ENCODE data around the gene PHC3.
A peak's percentile ranks its signal among the peaks of the same experiment; 100 is the strongest.
"Not testable (repeated sequence)": the region's sequence is repeated elsewhere in the genome, so short reads cannot be mapped to it uniquely, and the experiment has no call there.

Gene PHC3, protein sequence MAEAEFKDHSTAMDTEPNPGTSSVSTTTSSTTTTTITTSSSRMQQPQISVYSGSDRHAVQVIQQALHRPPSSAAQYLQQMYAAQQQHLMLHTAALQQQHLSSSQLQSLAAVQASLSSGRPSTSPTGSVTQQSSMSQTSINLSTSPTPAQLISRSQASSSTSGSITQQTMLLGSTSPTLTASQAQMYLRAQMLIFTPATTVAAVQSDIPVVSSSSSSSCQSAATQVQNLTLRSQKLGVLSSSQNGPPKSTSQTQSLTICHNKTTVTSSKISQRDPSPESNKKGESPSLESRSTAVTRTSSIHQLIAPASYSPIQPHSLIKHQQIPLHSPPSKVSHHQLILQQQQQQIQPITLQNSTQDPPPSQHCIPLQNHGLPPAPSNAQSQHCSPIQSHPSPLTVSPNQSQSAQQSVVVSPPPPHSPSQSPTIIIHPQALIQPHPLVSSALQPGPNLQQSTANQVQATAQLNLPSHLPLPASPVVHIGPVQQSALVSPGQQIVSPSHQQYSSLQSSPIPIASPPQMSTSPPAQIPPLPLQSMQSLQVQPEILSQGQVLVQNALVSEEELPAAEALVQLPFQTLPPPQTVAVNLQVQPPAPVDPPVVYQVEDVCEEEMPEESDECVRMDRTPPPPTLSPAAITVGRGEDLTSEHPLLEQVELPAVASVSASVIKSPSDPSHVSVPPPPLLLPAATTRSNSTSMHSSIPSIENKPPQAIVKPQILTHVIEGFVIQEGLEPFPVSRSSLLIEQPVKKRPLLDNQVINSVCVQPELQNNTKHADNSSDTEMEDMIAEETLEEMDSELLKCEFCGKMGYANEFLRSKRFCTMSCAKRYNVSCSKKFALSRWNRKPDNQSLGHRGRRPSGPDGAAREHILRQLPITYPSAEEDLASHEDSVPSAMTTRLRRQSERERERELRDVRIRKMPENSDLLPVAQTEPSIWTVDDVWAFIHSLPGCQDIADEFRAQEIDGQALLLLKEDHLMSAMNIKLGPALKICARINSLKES

DNA sequence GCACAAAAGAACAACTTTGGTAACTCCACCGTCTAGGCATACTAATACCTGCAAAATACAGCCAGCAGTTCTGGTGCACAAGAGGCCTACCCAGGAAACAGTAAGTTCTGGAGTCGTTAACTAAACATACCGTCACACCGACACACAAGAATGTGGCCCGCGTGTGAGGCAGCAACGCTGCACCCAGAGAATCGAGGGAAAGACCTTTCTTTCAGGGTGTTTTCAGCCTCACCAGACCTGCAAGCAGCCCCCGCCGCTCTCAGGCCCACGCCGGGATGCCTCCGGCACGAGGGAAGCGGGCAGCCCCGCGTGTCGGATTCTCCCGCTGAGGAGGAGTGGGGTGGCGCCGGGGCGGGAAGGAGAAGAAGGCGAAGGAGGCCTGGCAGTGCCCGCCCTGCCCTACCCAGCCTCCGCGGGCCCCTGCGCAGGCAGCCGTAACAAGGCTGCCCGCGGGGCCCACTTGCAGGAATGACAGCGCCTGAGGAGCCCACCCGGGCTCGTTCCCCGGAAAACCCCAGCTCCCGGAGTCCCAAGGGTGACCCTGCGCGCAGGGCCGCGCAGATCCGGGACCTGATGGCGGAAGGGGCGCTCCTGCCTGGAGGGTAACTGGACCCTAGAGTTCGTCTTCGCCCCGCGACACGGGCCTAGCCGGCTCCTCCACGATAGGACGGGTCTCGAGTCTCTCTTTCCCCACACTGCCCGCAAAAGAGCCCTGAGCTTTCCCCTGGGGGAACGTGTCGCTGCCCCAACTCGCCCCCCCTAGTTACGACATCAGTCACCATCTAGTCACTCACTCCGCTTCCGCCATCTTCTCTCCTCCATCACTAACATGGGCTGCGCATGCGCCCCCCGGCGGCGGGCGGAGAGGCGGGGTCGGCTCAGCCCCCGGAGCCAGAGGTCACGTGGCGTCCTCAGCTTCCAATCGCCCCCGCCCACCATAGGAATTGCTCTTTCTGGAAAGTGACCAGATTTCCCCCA, at the start of gene PHC3:
TSS of gene PHC3 (minus strand) at position 826 of the 978 bp plus-strand sequence. CDS start at position 808, 18 bp downstream.
- peak; percentile 91 to 95 for DNase-seq

DNA sequence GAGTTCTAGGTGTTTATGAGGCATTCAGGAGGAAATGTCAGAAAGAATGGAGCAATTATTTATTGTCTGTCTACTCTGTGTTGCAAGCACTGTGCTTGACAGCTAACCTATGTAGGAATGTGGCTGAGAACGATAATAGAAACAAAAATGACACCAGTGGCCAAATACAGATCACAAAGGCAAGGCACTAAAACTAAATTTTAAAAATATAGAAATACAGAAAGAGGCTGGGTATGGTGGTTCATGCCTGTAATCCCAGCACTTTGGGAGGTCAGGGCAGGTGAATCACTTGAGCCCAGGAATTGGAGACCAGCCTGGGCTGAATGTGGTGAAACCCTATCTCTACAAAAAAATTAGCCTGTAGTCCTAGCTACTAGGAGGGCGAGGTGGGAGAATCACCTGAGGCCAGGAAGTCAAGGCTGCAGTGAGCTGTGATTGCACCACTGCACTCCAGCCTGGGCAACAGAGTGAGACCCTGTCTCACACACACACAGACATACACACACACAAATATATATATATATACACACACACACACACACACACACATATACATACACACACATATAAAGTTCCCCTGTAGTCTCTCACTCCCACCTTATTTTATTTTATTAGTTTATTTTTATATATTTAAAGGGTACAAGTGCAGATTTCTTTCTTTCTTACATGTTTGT, 46.7 kb upstream of the PHC3 start:
- DNase-seq, result no peak

DNA sequence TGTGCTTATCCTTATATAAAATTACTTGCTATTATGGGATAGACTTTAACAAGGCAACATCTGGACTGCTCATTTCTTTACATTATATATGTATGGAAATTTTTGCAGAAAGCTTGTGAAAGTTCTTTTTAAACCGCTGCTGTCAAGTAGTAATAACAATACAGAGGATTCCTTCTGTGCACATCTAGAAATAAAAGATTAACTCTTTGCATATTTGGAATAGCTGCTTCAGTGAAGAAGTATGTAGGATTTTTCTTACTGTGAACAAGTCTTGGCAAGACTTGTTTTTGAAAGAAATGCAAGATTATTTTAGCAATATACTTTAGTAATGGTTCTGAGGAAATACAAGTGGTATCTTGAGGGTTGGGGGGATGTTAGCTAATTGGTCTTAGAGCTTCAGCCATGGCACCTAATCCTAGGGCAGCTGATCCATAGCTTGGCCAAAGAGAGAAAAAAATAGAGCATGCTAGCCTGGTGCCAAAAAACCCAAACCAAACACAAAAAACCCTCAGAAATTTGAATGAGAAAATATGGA, 45.0 kb upstream of the PHC3 start:
- DNase-seq, result no peak

DNA sequence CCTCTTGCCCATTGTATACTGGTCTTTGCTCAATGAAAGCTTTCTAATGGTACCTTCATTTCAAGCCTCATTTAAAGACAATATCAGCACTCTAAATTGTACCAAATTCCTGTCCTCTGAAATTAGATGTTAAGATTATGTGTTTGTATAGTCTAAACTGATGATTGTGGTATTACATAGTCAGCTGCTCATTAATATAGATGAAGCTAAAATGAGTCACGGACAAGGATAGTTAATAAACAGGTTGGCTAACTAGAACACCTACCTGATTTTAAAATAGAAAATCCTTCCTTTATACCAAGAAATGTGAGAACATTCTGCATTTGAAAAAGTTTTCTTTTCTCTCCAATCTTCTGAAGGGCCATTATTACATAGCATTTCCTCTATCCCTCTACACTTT, 43.6 kb upstream of the PHC3 start:
- no peak for DNase-seq

DNA sequence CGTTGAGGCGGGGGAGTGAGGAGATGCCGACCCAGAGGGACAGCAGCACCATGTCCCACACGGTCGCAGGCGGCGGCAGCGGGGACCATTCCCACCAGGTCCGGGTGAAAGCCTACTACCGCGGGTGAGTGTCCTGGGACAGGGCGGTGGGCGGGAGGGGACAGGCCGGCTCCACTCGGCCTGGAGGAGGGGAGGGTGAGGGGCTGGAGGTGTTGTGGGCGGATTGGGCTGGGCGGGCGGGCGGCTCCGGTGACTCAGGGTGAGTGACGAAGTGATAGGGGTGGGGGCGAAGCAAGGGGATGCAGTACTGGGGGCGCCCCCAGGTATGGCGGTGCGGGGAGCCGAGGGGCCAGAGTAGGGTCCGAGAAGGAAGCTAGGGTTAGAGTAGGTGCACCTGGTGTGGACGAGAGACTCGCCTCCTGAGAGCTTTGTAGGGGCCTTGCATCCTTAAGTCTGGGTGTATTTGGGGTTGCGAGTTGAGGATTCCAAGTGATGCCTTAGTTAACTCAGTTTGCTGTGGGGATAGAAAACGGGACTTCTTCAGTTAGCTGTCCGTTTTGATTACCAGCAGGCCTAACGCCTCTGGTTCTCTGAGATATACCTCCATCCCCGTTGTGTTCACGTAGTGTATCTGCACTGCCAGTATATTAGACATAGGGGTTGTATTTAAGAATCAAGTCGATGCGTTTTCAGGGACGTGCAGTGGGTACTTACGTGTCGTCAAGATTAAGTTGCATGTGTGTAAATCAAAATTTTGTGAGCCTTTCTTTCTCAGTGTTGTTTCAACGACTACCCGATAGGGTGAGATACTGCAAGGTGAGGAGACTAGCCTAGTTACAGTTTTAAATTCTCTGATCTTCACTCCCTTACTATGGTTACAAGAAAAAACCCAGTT, 41.4 kb upstream of the PHC3 start:
- DNase-seq, result peak; percentile 33 to 58

DNA sequence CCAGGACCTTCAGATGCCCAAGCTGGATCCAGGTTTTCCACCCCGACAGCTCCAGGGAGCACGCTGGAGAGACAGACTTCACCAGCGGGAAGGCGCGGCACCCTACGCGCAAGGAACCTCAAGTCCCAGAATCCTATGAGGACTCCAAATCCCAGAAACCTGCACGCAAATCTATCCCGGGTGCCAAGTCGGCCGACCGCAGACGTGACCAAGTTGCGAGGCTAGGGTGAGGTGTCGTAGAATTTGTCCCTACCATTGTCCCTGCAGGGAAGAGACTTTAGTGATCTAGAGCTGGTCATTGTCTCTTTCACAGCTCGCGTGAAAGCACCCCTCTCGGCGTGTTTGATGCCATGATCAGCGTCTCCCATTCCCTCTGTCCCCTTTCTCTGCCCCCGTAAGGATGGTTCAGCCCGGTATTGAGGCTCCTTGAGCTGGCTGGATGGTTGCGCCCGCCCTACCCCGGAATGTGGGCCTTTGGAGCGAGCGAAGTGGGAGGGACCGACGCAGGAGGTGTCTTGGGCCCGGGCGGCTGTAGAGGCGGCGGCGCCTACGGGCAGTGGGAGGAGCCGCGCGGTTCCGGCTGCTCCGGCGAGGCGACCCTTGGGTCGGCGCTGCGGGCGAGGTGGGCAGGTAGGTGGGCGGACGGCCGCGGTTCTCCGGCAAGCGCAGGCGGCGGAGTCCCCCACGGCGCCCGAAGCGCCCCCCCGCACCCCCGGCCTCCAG, 40.6 kb upstream of the PHC3 start, which contains the start of gene PRKCI:
TSS of gene PRKCI (plus strand) at position 501 of the 723 bp plus-strand sequence. CDS start 246 bp downstream, outside the sequence.
- peak; percentile 93 to 98 for DNase-seq

DNA sequence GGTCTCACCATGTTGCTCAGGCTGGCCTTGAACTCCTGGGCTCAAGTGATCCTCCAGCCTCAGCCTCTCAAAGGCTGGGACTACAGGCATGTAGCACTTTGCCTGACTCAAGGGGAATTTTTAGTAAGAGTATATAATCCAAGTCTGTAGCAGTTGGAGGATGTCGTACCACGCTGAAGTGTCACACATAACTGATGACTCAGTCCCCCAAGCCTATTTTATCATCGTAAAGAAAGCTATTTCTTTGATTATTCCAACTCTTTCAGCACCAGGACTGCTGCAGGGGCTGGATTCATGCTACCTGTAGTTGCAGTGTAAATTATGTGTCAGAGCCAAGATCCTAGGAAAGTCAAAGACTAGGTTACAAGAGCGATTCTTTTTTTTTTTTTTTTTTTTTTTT, 39.3 kb upstream of the PHC3 start:
- no peak for DNase-seq

DNA sequence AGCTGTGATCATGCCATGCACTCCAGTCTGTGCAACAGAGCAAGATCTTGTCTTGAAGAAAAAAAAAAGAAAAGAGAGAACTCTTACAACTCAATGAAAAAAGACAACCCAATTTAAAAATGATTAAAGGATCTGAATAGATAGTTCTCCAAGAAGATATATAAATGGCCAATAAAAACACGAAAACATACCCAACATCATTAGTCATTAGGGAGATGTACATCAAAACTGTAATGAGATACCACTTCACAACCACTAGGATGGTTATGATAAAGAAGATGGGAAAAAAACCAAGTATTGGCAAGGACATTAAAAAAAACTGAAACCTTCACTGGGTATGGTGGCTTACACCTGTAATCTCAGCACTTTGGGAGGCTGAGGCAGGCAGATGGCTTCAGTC, 38.3 kb upstream of the PHC3 start:
- DNase-seq, result no peak

DNA sequence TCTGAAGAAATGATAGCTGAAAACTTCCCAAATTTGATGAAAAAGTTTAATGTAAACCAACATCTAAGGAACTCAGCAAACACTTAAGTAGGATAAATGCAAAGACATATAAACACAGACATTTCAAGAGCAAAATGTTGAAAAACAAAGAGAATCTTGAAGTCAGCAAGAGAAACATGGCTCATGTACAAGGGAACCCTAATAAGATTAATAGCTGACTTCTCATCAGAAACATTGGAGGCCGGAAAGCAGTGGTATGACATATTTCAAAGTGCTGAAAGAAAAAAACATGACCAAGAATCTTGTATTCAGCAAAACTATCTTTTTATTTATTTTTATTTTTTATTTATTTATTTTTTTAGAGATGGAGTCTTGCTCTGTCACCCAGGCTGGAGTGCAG, 30.1 kb upstream of the PHC3 start:
- no peak for DNase-seq

DNA sequence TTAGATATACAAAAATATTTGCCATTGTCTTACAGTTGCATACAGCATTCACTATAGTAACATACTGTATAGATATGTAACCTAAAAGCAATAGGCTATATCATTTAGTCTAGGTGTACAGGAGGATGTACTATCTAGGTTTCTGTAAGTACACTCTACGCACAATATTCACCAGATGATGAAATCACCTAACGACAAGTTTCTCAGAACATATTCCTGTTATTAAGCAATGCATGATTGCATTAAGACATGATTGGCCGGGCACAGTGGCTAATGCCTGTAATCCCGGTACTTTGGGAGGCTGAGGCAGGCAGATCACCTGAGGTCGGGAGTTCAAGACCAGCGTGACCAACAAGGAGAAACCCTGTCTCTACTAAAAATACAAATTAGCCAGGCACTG, 26.2 kb upstream of the PHC3 start:
- no peak for DNase-seq

DNA sequence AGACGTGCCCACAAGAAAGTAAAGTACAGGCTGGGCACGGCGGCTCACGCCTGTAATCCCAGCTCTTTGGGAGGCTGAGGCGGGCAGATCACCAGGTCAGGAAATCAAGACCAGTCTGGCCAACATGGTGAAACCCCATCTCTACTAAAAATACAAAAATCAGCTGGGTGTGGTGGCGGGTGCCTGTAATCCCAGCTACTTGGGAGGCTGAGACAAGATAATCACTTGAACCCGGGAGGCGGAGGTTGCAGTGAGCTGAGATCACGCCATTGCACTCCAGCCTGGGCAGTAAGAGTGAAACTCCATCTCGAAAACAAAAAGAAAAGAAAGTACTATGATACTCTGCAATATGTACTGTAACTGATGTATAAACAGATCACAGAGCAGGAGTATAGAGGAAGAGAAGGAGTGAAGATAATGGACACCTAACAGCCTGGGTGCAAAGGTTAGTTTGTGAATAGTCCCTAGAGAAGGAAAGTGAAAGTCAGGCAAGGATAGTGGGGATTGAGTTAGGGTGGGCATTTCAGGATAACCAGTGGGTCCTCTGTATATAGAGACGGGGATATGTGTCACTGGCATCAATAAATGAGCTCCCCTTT, 24.7 kb upstream of the PHC3 start:
- DNase-seq, result not testable (repeated sequence)

DNA sequence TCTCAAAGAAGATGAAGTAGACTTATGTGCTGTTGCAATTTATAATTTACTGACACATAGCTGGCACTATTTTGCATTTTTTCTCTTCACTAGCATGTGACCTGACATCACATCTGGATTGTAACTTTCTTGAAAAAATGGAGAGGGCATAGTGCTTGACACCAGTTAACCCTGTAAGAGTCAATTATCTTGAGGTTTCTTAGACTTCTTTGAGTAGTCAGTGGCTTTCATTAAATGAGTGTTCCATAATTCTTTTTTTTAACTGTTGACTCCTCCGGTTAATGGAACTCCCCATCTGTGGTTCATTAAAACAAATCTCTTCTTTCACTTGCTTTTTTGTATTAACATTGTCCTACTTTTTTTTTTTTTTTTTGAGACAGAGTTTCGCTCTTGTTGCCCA, 23.8 kb upstream of the PHC3 start:
- no peak for DNase-seq

DNA sequence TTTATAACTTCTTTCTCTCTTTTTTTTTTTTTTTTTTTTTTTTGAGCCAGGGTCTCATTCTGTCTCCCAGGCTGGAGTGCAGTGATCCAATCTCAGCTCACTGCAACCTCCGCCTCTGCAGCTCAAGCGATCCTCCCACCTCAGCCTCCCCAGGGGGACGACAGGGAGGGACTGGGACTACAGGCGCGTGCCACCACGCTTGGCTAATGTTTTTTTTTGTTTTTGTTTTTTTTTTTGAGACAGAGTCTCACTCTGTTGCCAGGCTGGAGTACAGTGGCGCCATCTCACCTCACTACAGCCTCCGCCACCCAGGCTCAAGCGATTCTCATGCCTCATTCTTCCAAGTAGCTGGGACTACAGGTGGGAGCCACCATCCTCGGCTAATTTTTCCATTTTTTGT, 23.0 kb upstream of the PHC3 start:
- no peak for DNase-seq

DNA sequence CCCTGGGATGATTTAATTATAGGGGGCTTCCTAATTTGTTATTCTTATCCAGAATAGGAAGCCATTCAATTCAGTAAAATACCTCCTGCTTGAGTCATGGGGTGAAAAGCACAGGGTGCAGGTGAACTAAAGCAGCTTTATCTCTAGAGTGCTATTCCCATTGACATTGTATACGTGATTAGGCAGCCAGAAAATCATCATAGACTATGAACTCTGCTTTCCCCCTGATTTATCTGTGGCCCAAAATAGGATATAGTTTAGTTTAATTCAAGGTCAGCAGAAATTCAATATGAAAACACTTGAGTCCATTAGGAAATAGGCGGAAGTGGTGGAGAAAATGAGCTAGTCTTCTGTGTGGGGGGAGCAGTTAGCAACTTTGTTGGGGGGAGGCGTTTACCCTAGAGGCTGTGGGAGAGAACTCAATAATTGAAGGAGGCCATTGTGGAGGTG, 22.5 kb upstream of the PHC3 start:
- DNase-seq, result no peak

DNA sequence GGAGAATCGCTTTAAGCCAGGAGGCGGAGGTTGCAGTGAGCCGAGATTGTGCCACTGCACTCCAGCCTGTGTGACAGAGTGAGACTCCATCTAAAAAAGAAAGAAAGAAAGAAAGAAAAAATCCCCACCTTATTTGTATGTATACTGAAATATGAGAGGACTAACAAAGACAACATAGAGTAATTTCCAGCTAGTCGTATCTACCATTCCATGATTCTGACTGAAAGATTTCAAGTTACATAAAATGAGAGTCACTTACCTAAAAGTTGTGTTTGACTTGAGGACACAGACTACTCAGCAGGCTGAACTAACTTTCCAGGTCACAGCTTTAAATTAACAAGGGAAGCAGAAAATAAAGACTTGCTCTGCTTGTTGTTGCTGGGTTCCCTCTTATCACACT, 21.9 kb upstream of the PHC3 start:
- no peak for DNase-seq

DNA sequence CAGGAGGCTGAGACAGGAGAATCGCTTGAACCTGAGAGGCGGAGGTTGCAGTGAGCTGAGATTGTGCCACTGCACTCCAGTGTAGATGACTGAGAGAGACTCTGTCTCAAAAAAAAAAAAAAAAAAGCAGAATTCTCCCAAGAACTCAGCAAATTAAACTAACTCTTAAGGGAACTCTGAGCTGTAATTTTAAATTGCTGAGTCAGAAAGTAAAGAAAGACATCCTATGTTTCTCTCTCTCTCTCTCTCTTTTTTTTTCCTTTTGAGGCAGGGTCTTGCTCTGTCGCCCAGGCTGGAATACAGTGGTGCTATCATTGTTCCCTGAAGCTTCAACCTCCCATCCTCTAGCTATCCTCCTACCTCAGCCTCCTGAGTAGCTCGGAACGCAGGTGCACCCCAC, 20.0 kb upstream of the PHC3 start:
- no peak for DNase-seq

DNA sequence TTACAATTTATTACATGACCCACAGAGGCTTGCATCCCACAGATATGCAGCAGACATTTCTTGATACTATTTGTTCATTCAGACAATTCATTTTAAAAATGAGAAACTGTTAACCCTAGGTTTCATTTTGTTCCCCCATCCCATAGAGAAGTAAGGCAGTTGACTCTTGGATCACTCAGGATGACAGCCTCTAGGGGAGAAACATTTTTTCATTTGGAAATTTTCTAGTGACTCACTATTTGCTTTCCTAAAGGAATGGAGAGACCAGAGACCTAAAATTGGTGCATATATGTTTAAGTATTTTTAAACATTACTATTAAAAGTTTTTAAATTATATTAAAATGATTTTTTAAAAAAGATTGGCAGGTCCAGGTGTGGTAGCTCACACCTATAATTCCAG, 19.5 kb upstream of the PHC3 start:
- no peak for DNase-seq

DNA sequence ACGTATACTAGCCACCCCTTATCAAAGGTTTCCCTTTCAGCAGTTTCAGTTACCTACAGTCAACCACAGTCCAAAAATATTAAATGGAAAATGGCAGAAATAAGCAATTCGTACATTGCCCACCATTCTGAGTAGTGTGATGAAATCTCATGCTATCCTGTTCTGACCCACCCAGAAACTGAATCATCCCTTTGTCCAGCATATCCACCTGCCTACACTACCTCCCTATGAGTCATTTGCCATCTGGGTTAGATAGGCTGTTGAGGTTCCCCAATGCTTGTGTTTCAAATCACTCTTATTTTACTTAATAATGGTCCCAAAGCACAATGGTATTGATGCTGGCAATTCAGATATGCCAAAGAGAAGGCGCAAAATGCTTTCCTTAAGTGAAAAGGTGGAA, 15.3 kb upstream of the PHC3 start:
- no peak for DNase-seq

DNA sequence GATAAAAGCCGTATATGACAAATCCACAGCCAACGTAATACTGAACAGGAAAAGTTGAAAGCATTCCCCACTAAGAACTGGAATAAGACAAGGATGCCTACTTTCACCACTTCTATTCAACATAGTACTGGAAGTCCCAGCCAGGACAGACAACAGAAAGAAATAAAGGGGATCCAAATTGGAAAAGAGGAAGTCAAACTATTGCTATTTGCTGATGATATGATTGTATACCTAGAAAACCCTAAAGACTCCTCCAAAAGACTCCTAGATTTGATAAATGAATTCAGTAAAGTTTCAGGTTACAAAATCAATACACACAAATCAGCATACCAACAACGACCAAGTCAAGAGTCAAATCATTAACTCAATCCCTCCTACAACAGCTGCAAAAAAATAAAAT, 14.2 kb upstream of the PHC3 start:
- DNase-seq, result peak in 1 of 2 experiments; percentile 32
